ENCODE results near the gene CRACDL.
"Not testable (repeated sequence)": the region's sequence is repeated elsewhere in the genome, so short reads cannot be mapped to it uniquely, and the experiment has no call there.

The CRACDL gene

GRCh38 chr2:98882368-98882767 lies 53.7 kb downstream of the CRACDL start:
- DNase-seq: no peak

GRCh38 chr2:98881153-98881650 lies 54.8 kb downstream of the CRACDL start:
- no peak for DNase-seq

GRCh38 chr2:98880266-98881152 lies 55.5 kb downstream of the CRACDL start:
- DNase-seq: no peak

- DNase-seq: not testable (repeated sequence)
Measured at GRCh38 chr2:98877658-98878057, 58.4 kb downstream of the CRACDL start.

GRCh38 chr2:98876741-98877140 lies 59.3 kb downstream of the CRACDL start:
- no peak for DNase-seq

GRCh38 chr2:98875746-98876145 lies 60.3 kb downstream of the CRACDL start:
- DNase-seq: no peak

- no peak for DNase-seq
Measured at GRCh38 chr2:98875081-98875728, 60.8 kb downstream of the CRACDL start.

- no peak for DNase-seq
Measured at GRCh38 chr2:98874186-98874689, 61.8 kb downstream of the CRACDL start.

GRCh38 chr2:98872526-98872925 lies 63.5 kb downstream of the CRACDL start:
- DNase-seq: no peak

- DNase-seq: no peak
Measured at GRCh38 chr2:98871506-98871905, 64.5 kb downstream of the CRACDL start.

- no peak for DNase-seq
Measured at GRCh38 chr2:98870516-98871158, 65.4 kb downstream of the CRACDL start.

- no peak for DNase-seq
Measured at GRCh38 chr2:98869870-98870269, 66.2 kb downstream of the CRACDL start.

- no peak for DNase-seq
Measured at GRCh38 chr2:98869272-98869641, 66.8 kb downstream of the CRACDL start.

- no peak for DNase-seq
Measured at GRCh38 chr2:98868548-98869271, 67.3 kb downstream of the CRACDL start.

- no peak for DNase-seq
Measured at GRCh38 chr2:98867539-98868309, 68.3 kb downstream of the CRACDL start.

- DNase-seq: no peak
Measured at GRCh38 chr2:98866033-98866432, 70.0 kb downstream of the CRACDL start.

- DNase-seq: peak in 1 of 2 experiments; percentile 6
Measured at GRCh38 chr2:98861601-98862000, 74.4 kb downstream of the CRACDL start.

- no peak for DNase-seq
Measured at GRCh38 chr2:98859323-98859722, 76.7 kb downstream of the CRACDL start.

GRCh38 chr2:98857001-98857400 lies 79.0 kb downstream of the CRACDL start:
- no peak for DNase-seq

GRCh38 chr2:98854682-98855081 lies 81.3 kb downstream of the CRACDL start:
- DNase-seq: peak; percentile 47 to 58

GRCh38 chr2:98852932-98853331 lies 83.1 kb downstream of the CRACDL start:
- no peak for DNase-seq

GRCh38 chr2:98850074-98850473 lies 86.0 kb downstream of the CRACDL start:
- no peak for DNase-seq

Data from Kasumi-1 (cell line).